DND-41 (cell line): Measurements from ENCODE around the gene MAST4.

Experiments used
- CTCF ChIP-seq: IDR thresholded peaks from 2 replicates; pipeline ENCODE4 v1.5.1; 2012; ENCODE audit warnings: borderline replicate concordance, low read length, moderate library complexity, mild to moderate bottlenecking; ENCODE audit not compliant: poor library complexity, severe bottlenecking; ENCODE audit errors: extremely low read depth
- EZH2 ChIP-seq: IDR thresholded peaks from 3 replicates; pipeline ENCODE4 v1.6.1; 2012; ENCODE audit warnings: borderline replicate concordance, low read depth, mild to moderate bottlenecking, moderate library complexity, low read length, inconsistent platforms; ENCODE audit not compliant: severe bottlenecking

- TF ChIP-seq EZH2 (no peak), CTCF (no peak)
Measured at GRCh38 chr5:66745297-66745696, 149.1 kb downstream of the MAST4 start.
